ENCODE results near the gene DYNC1LI1.
"Not testable (repeated sequence)": the region's sequence is repeated elsewhere in the genome, so short reads cannot be mapped to it uniquely, and the experiment has no call there.

DYNC1LI1 gene

DNA sequence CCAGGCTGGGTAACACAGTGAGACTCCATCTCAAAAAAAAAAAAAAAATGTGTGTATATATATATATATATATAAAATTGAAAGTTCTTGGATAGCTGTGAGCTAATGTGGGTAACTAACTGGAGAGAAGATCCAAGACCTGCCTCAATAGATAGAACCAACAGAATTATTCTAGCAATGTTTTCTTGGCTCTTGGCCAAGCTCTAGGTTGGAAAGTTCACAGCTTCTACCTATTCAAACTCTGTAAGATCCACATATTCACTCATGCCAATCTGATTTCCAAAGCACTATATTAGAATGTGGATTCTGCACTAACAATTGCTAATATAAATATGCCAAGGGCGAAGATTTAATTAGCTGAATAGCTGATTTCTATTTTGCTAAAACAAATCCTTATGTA, 38.2 kb downstream of the DYNC1LI1 start:
- no peak for DNase-seq (ENCODE audit: low read depth in 2 of 2)

GRCh38 chr3:32531010-32531647, 39.5 kb downstream of the DYNC1LI1 start:
- no peak for DNase-seq (ENCODE audit: low read depth in 2 of 2)

DNA sequence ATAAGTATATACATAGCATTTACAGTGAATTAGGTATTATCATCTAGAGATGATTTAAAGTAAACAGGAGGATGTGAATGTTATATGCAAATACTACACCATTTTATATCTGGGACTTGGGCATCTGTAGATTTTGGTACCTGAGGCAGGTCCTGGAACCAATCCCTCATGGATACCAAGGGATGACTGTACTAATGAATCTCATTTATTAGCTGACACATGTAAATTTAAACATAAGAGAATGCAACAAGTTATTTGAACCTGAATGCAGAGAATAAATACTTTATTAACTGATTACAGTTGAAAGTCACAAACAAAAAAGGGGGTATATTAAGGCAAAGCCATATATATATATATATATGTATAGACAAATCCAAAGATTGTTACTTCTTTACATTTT, 44.9 kb downstream of the DYNC1LI1 start:
- DNase-seq (ENCODE audit: low read depth in 2 of 2): no peak

DNA sequence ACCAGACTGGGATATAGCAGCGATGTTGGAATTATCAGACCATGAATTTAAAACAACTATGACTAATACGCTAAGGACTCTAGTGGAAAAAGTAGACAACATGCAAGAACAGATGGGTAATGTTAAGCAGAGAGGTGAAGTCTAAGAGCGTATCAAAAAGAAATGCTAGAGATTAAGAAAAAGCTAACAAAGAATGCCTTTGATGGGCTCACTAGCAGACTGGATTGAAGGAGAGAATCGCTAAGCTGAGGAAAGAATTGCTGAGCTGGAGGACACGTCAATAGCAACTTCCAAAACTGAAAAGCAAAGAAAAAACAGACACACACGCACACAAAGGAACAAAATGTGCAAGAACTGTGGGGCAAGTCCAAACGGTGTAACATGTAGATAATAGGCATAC, 48.0 kb downstream of the DYNC1LI1 start:
- DNase-seq (ENCODE audit: low read depth in 2 of 2): no peak

DNA sequence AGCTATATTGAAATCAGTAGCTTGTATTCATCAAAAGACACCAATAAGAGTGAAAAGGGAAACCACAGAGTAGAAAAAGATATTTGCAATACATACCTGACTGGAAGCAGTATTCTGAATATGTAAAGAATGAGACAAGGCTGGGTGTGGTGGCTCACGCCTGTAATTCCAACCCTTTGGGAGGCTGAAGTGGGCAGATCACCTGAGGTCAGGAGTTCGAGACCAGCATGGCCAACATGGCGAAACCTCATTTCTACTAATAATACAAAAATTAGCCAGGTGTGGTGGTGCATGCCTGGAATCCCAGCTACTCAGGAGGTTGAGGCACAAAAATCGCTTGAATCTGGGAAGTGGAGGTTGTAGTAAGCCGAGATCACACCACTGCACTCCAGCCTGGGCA, 51.7 kb downstream of the DYNC1LI1 start:
- DNase-seq (ENCODE audit: low read depth in 2 of 2): not testable (repeated sequence)

GRCh38 chr3:32516751-32517150, 53.9 kb downstream of the DYNC1LI1 start:
- not testable (repeated sequence) for DNase-seq (ENCODE audit: low read depth in 2 of 2)

- no peak for DNase-seq (ENCODE audit: low read depth in 2 of 2)
These were observed 59.7 kb downstream of the DYNC1LI1 start for GRCh38 chr3:32511005-32511404.

DNA sequence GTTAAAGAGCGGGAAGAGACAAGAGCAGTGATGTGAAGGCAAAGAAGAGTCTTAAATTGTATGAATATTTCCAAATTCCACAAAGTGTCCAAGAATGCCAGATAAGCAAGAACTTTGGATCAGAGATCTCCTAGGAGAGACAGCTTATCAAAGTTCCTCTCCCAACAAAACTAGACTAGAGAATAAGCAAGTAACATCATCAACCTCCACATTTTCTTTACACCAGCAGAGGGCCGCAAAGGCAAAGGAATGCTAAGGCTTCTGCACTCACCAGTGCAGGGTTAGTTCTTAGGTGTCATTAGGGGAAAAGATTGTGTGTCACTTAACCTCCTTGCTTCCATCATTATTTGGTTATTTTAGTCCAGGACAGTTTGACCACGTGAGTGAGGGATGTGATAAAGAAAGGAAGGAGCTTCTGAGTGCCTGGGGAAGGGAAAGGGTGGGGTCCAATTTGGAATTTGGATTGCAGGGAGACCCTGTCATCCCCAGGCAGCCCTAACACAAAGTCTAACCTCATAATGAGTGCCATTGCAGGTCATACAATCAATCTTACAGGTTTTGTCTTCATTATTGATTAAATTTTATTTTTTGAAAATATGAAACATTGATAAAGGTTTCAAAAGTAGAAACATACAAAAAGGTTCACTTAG, 60.5 kb downstream of the DYNC1LI1 start:
- DNase-seq (ENCODE audit: low read depth in 2 of 2): peak; percentile 29 to 44

GRCh38 chr3:32508711-32509110, 61.9 kb downstream of the DYNC1LI1 start:
- DNase-seq (ENCODE audit: low read depth in 2 of 2): no peak

GRCh38 chr3:32506466-32506865, 64.2 kb downstream of the DYNC1LI1 start:
- no peak for DNase-seq (ENCODE audit: low read depth in 2 of 2)

GRCh38 chr3:32502946-32503286, 67.7 kb downstream of the DYNC1LI1 start:
- no peak for DNase-seq (ENCODE audit: low read depth in 2 of 2)

DNA sequence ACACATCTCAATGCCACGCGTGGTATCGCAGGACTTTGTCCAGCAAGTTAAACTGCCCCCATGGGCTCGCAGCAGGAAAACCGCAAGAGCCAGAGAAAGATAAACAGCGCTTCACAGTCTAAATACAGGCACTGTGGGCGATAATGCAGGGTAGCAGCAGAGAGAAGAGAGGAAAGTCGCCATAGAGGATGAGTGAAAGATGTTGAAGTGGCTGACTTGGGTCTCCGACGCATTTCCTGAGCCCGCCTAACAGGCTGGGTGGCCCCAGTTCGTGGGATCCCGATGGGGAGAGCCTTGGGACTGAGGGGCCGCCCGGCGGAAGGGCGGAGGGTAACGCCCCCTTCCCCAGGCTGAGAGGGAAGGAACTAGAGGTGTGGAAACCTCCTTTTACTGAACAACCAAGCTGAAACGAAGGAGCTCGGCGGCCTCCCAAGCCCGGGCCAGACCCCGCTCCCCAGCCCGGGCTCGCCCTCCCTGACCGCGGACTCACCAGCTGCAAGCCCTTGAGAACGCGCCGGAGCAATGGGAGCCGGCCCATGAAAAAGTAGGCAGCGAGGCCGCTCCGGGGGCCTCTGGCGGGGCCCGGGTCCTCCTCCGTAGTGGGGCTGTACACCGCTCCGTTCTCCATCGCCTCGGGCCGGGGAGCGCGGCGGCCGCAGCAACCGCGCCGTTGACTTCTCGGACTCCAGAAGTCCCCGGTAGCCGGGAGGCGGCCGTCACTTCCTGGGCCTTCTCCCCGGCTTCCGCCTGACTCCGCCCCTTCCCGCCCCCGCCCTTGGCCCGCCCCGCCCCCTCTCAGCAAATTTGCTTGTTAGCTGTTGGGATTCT, 68.3 kb downstream of the DYNC1LI1 start, which contains the start of gene CMTM6:
TSS of gene CMTM6 (minus strand) at position 735 of the 828 bp plus-strand sequence. CDS start at position 628, 107 bp downstream.
- DNase-seq (ENCODE audit: low read depth in 2 of 2): peak; percentile 37 to 60

DNA sequence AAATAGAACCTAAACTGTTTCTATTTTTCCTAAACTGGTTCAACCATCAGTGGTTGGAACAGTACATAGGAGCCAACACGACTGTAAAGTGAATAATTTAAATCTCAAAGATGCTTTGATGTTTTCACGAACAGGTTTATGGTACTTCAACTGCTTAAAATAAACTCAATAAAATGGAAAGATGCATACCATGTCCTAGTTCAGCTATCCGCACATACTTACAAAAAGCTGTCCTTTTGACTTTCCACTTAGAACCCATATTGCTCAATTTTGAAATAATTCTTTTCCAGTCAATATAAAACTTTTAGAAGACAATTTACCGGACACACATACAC, 68.9 kb downstream of the DYNC1LI1 start:
- no peak for DNase-seq (ENCODE audit: low read depth in 2 of 2)

GRCh38 chr3:32500880-32501782, 69.5 kb downstream of the DYNC1LI1 start:
- DNase-seq (ENCODE audit: low read depth in 2 of 2): no peak

- DNase-seq (ENCODE audit: low read depth in 2 of 2): no peak
These were observed 70.4 kb downstream of the DYNC1LI1 start for GRCh38 chr3:32500231-32500630.

DNA sequence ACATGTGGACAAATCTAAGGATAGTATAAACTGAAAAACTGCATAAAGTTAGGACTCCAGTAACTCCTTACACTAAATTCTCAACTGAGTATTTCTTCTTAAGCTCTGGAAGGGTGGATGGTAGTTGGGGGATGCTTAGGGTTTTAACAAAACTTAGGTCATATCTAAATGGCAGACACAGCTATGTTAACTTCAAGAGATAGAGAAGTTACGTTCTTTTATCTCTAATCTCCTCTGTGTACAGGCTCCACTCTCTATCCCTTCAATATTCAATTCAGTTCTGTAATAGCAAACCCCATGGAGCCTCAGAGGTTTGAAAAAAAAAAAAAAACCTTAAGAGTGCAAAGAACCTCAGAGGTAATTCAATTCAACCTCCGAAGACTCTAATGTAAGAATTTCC, 71.1 kb downstream of the DYNC1LI1 start:
- no peak for DNase-seq (ENCODE audit: low read depth in 2 of 2)

- no peak for DNase-seq (ENCODE audit: low read depth in 2 of 2)
These were observed 71.7 kb downstream of the DYNC1LI1 start for GRCh38 chr3:32498992-32499391.

- no peak for DNase-seq (ENCODE audit: low read depth in 2 of 2)
These were observed 72.4 kb downstream of the DYNC1LI1 start for GRCh38 chr3:32498252-32498651.

DNA sequence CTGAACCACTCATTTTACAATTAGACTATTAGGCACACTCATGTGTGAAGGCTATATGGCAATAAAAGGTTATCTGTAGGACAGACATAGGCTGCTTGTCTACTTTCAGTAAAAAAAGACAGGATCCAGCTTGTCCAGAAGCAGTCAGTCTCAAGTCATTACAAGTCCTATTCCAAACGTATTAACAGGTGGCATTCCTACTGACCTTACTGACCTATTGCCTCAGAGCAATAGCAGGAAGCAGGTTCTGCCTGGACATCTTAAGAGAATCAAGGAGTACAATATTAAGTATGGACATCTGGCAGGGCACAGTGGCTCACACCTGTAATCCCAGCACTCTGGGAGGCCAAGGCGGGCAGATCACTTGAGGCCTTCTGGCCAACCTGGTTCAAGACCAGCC, 75.0 kb downstream of the DYNC1LI1 start:
- no peak for DNase-seq (ENCODE audit: low read depth in 2 of 2)

DNA sequence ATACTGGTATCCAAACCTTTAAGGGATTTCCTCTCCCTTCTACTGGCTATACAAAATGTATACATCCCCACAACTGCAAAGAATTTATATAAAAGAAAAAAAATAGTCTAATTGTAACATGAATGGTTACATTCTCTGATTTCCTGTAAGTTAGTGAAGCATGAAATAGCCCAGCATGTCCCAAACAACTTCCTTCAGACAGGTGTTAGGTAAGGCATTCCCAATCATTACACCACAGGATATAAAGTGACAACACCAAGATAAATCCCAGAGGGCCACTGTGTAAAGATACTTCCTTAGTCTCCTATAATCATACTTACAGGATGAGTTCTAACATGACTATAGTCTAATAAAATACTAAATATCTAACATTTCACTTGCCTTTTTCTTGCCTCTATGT, 75.6 kb downstream of the DYNC1LI1 start:
- DNase-seq (ENCODE audit: low read depth in 2 of 2): no peak

GRCh38 chr3:32493437-32494414, 76.9 kb downstream of the DYNC1LI1 start:
- no peak for DNase-seq (ENCODE audit: low read depth in 2 of 2)

Measured in stimulated activated CD8-positive, alpha-beta memory T cell treated with anti-CD3 and anti-CD28 coated beads, Interleukin-7, amount 100 ng/mL, for 4 hours (primary cell).